SK-N-SH treated with all-trans-retinoic acid at 6 μM for 48 hours (cell line): Measurements from ENCODE around the gene RNF167.

ENCODE experiments used
- ATAC-seq: fragments of 200-7000 bp; cut with Tn5 transposase; 3 replicates; pipeline ENCODE4 v1.9.1; 2020; ENCODE audit warnings: mild to moderate bottlenecking, moderate library complexity
- ARNTL ChIP-seq: fragments of 450-650 bp; formaldehyde crosslinking; IDR thresholded peaks from 2 replicates; pipeline ENCODE4 v1.5.0; 2020; ENCODE audit warnings: low read depth, mild to moderate bottlenecking, moderate library complexity, borderline replicate concordance
- BACH2 ChIP-seq: fragments of 250-450 bp; sonication (Bioruptor Pico); IDR thresholded peaks from 2 replicates; pipeline ENCODE4 v1.9.0; 2021; ENCODE audit warnings: mild to moderate bottlenecking, borderline replicate concordance
- CREB5 ChIP-seq: fragments of 250-450 bp; sonication (Bioruptor Pico); IDR thresholded peaks from 2 replicates; pipeline ENCODE4 v1.5.1; 2020; ENCODE audit warnings: low read depth, mild to moderate bottlenecking, moderate library complexity
- CSRNP3 ChIP-seq: fragments of 250-450 bp; sonication (Bioruptor Pico); IDR thresholded peaks from 2 replicates; pipeline ENCODE4 v1.5.1; 2021; ENCODE audit warnings: mild to moderate bottlenecking, moderate library complexity
- ESRRG ChIP-seq: fragments of 250-450 bp; sonication (Bioruptor Pico); IDR thresholded peaks from 2 replicates; pipeline ENCODE4 v1.6.1; 2021; ENCODE audit warnings: mild to moderate bottlenecking
- GLIS3 ChIP-seq: fragments of 250-450 bp; sonication (Bioruptor Pico); IDR thresholded peaks from 2 replicates; pipeline ENCODE4 v1.5.0; 2020; ENCODE audit warnings: mild to moderate bottlenecking, moderate library complexity
- ISL1 ChIP-seq: fragments of 250-450 bp; sonication (Bioruptor Pico); IDR thresholded peaks from 2 replicates; pipeline ENCODE4 v2.1.2; 2022; ENCODE audit warnings: mild to moderate bottlenecking, moderate library complexity
- OSR1 ChIP-seq: fragments of 250-450 bp; sonication (Bioruptor Pico); IDR thresholded peaks from 2 replicates; pipeline ENCODE4 v1.8.0; 2022; ENCODE audit warnings: moderate library complexity, mild to moderate bottlenecking, inconsistent platforms
- PATZ1 ChIP-seq: fragments of 250-450 bp; sonication (Bioruptor Pico); IDR thresholded peaks from 2 replicates; pipeline ENCODE4 v1.8.0; 2020; ENCODE audit warnings: mild to moderate bottlenecking, moderate library complexity, borderline replicate concordance
- RARB ChIP-seq: fragments of 250-450 bp; sonication (Bioruptor Pico); IDR thresholded peaks from 2 replicates; pipeline ENCODE4 v1.8.0; 2021; ENCODE audit warnings: mild to moderate bottlenecking, moderate library complexity
- SNAI2 ChIP-seq: fragments of 250-450 bp; sonication (Bioruptor Pico); IDR thresholded peaks from 2 replicates; pipeline ENCODE4 v1.5.0; 2020; ENCODE audit warnings: mild to moderate bottlenecking, moderate library complexity
- TCF4 ChIP-seq: fragments of 250-450 bp; sonication (Bioruptor Pico); IDR thresholded peaks from 2 replicates; pipeline ENCODE4 v1.8.0; 2021; ENCODE audit warnings: mild to moderate bottlenecking, moderate library complexity, borderline replicate concordance
- TOX ChIP-seq: fragments of 250-450 bp; sonication (Bioruptor Pico); IDR thresholded peaks from 2 replicates; pipeline ENCODE4 v1.8.0; 2021; ENCODE audit warnings: mild to moderate bottlenecking, moderate library complexity, borderline replicate concordance
- ZC3H10 ChIP-seq: fragments of 250-450 bp; sonication (Bioruptor Pico); IDR thresholded peaks from 2 replicates; pipeline ENCODE4 v1.5.1; 2021; ENCODE audit warnings: mild to moderate bottlenecking, moderate library complexity
- ZNF8 ChIP-seq: fragments of 450-650 bp; formaldehyde crosslinking; IDR thresholded peaks from 2 replicates; pipeline ENCODE4 v1.5.0; 2020; ENCODE audit warnings: mild to moderate bottlenecking, moderate library complexity
- TF ChIP-seq, protein P1 (sequence below): fragments of 250-450 bp; sonication (Bioruptor Pico); IDR thresholded peaks from 2 replicates; pipeline ENCODE4 v1.8.0; 2021; ENCODE audit warnings: low read depth, mild to moderate bottlenecking, moderate library complexity, borderline replicate concordance

RNF167 gene

GRCh38 chr17:4946312-4946976, 6.4 kb downstream of the RNF167 start:
- TF ChIP-seq TCF4 (CRISPR knock-in tag) = no peak
- TF ChIP-seq ZNF8 (CRISPR knock-in tag) = no peak
- no peak for TF ChIP-seq ARNTL
- no peak for TF ChIP-seq OSR1 (CRISPR knock-in tag)
- TF ChIP-seq TOX (CRISPR knock-in tag) = no peak
- TF ChIP-seq, all 23 proteins: peak for 0
- ATAC-seq = no peak

DNA sequence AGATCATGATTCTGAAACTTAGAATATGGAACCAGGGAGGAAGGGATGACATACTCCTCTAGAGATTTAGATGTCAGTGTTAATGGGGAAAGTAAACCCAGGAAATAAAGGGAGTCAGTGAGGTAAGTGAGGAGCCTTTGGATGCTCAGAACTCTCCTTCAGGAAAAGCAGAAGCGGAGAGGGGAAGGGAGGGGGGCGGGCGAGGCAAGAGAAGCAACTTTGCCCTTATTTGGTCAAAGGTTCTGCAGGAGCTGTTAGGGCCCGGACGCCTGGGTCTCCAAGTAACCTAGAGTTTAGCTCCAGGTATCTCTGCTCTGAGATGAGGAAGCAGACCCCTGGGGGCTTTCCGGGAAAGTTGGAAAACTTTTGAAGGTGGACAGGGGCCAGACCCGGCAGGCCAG, 6.9 kb downstream of the RNF167 start:
- no peak for TF ChIP-seq SNAI2
- no peak for TF ChIP-seq ISL1
- no peak for TF ChIP-seq ZC3H10 (CRISPR knock-in tag)
- no peak for TF ChIP-seq BACH2 (CRISPR knock-in tag)
- TF ChIP-seq CSRNP3 (CRISPR knock-in tag) = no peak
- TF ChIP-seq, protein P1, sequence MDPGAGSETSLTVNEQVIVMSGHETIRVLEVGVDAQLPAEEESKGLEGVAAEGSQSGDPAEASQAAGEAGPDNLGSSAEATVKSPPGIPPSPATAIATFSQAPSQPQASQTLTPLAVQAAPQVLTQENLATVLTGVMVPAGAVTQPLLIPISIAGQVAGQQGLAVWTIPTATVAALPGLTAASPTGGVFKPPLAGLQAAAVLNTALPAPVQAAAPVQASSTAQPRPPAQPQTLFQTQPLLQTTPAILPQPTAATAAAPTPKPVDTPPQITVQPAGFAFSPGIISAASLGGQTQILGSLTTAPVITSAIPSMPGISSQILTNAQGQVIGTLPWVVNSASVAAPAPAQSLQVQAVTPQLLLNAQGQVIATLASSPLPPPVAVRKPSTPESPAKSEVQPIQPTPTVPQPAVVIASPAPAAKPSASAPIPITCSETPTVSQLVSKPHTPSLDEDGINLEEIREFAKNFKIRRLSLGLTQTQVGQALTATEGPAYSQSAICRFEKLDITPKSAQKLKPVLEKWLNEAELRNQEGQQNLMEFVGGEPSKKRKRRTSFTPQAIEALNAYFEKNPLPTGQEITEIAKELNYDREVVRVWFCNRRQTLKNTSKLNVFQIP (CRISPR knock-in tag) = no peak
- TF ChIP-seq TCF4 (CRISPR knock-in tag) = no peak
- no peak for TF ChIP-seq ESRRG (CRISPR knock-in tag)
- TF ChIP-seq ZNF8 (CRISPR knock-in tag) = no peak
- TF ChIP-seq GLIS3 (CRISPR knock-in tag) = no peak
- no peak for TF ChIP-seq CREB5
- no peak for TF ChIP-seq RARB (CRISPR knock-in tag)
- no peak for ATAC-seq

DNA sequence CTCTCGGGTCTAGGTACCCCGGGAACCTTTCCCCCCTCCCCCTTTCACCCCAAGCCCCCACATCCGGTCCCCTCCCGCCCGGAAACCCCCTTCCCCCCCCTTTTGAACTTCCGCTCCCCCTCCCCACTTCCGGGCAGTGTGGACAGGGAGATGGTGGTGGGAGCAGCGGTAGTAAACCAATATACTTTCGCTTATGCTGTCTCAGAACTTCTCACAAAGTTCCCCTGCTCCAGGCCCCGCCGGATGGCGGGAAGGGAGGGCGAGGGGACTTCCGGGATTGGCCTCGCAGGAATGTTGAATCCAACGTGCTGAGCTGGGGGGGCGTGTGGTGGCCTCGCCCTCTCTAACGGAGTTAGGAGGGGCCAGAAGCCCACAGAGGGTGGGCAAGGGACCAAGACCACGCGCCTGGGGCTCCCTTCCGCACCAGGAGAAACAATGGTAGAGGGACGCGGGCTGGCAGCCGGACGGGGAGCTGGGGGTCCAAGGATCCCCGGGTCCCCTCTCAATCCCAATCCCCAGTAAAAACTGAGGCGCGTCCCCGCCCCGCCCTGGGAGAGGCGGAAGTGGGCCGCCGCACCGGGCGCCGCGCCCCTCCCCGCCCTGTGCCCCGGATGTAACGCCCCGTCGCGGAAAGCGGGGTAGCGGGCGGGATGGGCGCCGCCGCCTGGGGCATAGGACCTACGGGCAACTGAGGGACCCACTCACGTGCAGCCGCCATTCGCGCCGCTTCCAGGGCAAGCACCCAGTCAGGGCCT, 7.5 kb downstream of the RNF167 start:
- TF ChIP-seq CSRNP3 (CRISPR knock-in tag) = 0 out of 2 replicates have a peak, but pooled peaks have one; percentile 33
- TF ChIP-seq CREB5 = no peak; the same call in 1 of the 2 replicates
- TF ChIP-seq PATZ1 (CRISPR knock-in tag) = 0 out of 2 replicates have a peak, but pooled peaks have one; percentile 11
- no peak for TF ChIP-seq ZC3H10 (CRISPR knock-in tag)
- no peak for TF ChIP-seq SNAI2
- no peak for TF ChIP-seq BACH2 (CRISPR knock-in tag)
- ATAC-seq = peak; percentile 9
